Epidermal melanocyte (primary cell): Measurements from ENCODE around the gene CYB5R3.
"Not testable (repeated sequence)": the region's sequence is repeated elsewhere in the genome, so short reads cannot be mapped to it uniquely, and the experiment has no call there.

Experiments
- DNase-seq: peaks from one replicate; pipeline ENCODE4 v3.0.0; 2011; ENCODE audit warnings: low spot score; ENCODE audit not compliant: insufficient read length

CYB5R3 gene

GRCh38 chr22:42678894-42679293, 29.7 kb upstream of the CYB5R3 start:
- no peak for DNase-seq

GRCh38 chr22:42677936-42678335, 28.7 kb upstream of the CYB5R3 start:
- DNase-seq, result not testable (repeated sequence)

- DNase-seq, result no peak
These were observed 26.9 kb upstream of the CYB5R3 start for GRCh38 chr22:42676059-42676607.

- DNase-seq, result no peak
These were observed 24.8 kb upstream of the CYB5R3 start for GRCh38 chr22:42673898-42674401.

- not testable (repeated sequence) for DNase-seq
These were observed 23.9 kb upstream of the CYB5R3 start for GRCh38 chr22:42673071-42673470.

- no peak for DNase-seq
These were observed 21.9 kb upstream of the CYB5R3 start for GRCh38 chr22:42670921-42671709.

- no peak for DNase-seq
These were observed 20.9 kb upstream of the CYB5R3 start for GRCh38 chr22:42670046-42670445.

- DNase-seq, result not testable (repeated sequence)
These were observed 17.2 kb upstream of the CYB5R3 start for GRCh38 chr22:42666393-42666792.

- no peak for DNase-seq
These were observed 16.0 kb upstream of the CYB5R3 start for GRCh38 chr22:42664976-42665831.

GRCh38 chr22:42661985-42662831, 13.0 kb upstream of the CYB5R3 start:
- peak; percentile 84 for DNase-seq

- DNase-seq, result no peak
These were observed 7.4 kb upstream of the CYB5R3 start for GRCh38 chr22:42656578-42656977.

- no peak for DNase-seq
These were observed 6.5 kb upstream of the CYB5R3 start for GRCh38 chr22:42655693-42656092.

- DNase-seq, result no peak
These were observed 5.4 kb upstream of the CYB5R3 start for GRCh38 chr22:42654436-42655073.

- no peak for DNase-seq
These were observed 4.8 kb upstream of the CYB5R3 start for GRCh38 chr22:42653999-42654398.

GRCh38 chr22:42651134-42651533, 1.9 kb upstream of the CYB5R3 start:
- no peak for DNase-seq

GRCh38 chr22:42648368-42649245, 585 bp downstream of the CYB5R3 start:
- DNase-seq, result no peak

GRCh38 chr22:42648017-42648367, 1.2 kb downstream of the CYB5R3 start:
- no peak for DNase-seq

GRCh38 chr22:42646569-42647525, 2.3 kb downstream of the CYB5R3 start:
- DNase-seq, result no peak
